ENCODE results near the gene NET1. TPM values are rescaled to one million over a fixed set of nuclear protein-coding genes. Genes with fewer than 3 reads are reported as not detected.

NET1 gene
- polyA plus RNA-seq, 2 of the 4 experiments (the other 2 are of a cell fraction), result 42.9 to 132 TPM

GRCh38 chr10:5488272-5489161, 76.2 kb downstream of the NET1 start (continued):
- no peak for TF ChIP-seq HMGXB4 (CRISPR knock-in tag; IDR thresholded peaks at IDR 0.05; ENCODE audit: borderline replicate concordance)
- no peak for TF ChIP-seq NFE2L2 (conservative IDR thresholded peaks at IDR 0.05; ENCODE audit: low read length)
- no peak for TF ChIP-seq HOXA7 (CRISPR knock-in tag; IDR thresholded peaks at IDR 0.05)
- no peak for TF ChIP-seq GATA3 (IDR thresholded peaks at IDR 0.05; ENCODE audit: borderline replicate concordance)

- FAIRE-seq (no peak), DNase-seq (ENCODE audit: low read depth in 1 of 2, low spot score in 1 of 2) (no peak), ATAC-seq (no peak)
- Histone ChIP-seq H3K4me3 (no peak overlapping the region), H3K4me1 (peaks cover 14% of the 10 kb centered on the region), H3K4me2 (no peak overlapping the region), H3K9me3 (peaks cover 13% of the 10 kb centered on the region; the same call in 2 of the 3 replicates), H3K27ac (no peak overlapping the region)
- ChIA-PET CTCF (interaction anchor here (1.4 to 2.7 kb wide), 2 partner anchors 22 to 133 kb away, joined by 3 to 15 read pairs; no protein-coding TSS in a partner anchor), POLR2A (no interaction called here)
- TF ChIP-seq HEYL (CRISPR knock-in tag; IDR thresholded peaks at IDR 0.05) (no peak), PBX3 (IDR thresholded peaks at IDR 0.05) (no peak), HOXB13 (CRISPR knock-in tag; IDR thresholded peaks at IDR 0.05; ENCODE audit: low read depth) (no peak), MAZ (IDR thresholded peaks at IDR 0.05; ENCODE audit: borderline replicate concordance, low read depth, low read length) (no peak), CBX2 (IDR thresholded peaks at IDR 0.05; ENCODE audit: borderline replicate concordance, low read depth) (no peak), POLR2A (IDR thresholded peaks at IDR 0.05; ENCODE audit: low read length) (no peak), EHMT2 (IDR thresholded peaks at IDR 0.05; ENCODE audit: low read depth) (no peak), KDM5A (IDR thresholded peaks at IDR 0.05) (no peak), POLR2AphosphoS2 (conservative IDR thresholded peaks at IDR 0.05; ENCODE audit: low read length) (no peak), FOSL2 (IDR thresholded peaks at IDR 0.05) (no peak), FOSL2 (CRISPR knock-in tag; IDR thresholded peaks at IDR 0.05) (no peak)
- WGBS (ENCODE audit: missing lambda C conversion rate), result 92% methylated on average over 4 of the region's 4 CpGs
Observed at GRCh38 chr10:5490032-5490431, 77.7 kb downstream of the NET1 start.

- ChIA-PET POLR2A (no interaction called here), CTCF (interaction anchor here (1.4 to 2.7 kb wide), 2 partner anchors 21 to 132 kb away, joined by 3 to 15 read pairs; no protein-coding TSS in a partner anchor)
- Histone ChIP-seq H3K9me3 (peaks cover 13% of the 10 kb centered on the region; the same call in 2 of the 3 replicates), H3K4me3 (no peak overlapping the region), H3K27ac (no peak overlapping the region), H3K4me2 (no peak overlapping the region), H3K4me1 (peaks cover 14% of the 10 kb centered on the region)
- no peak for ATAC-seq
- TF ChIP-seq RARB (CRISPR knock-in tag; IDR thresholded peaks at IDR 0.05) (no peak), RNF2 (IDR thresholded peaks at IDR 0.05; ENCODE audit: borderline replicate concordance, low read depth) (no peak), FOSL2 (IDR thresholded peaks at IDR 0.05) (no peak), FOSL2 (CRISPR knock-in tag; IDR thresholded peaks at IDR 0.05) (no peak), EP300 (IDR thresholded peaks at IDR 0.05) (no peak), HOXA7 (CRISPR knock-in tag; IDR thresholded peaks at IDR 0.05) (no peak), MYC (IDR thresholded peaks at IDR 0.05; ENCODE audit: borderline replicate concordance, low read length) (no peak), POLR2A (IDR thresholded peaks at IDR 0.05; ENCODE audit: low read length) (no peak), ATOH8 (CRISPR knock-in tag; IDR thresholded peaks at IDR 0.05; ENCODE audit: low read depth) (no peak), NR3C1 (IDR thresholded peaks at IDR 0.05) (no peak), RCOR1 (IDR thresholded peaks at IDR 0.05; ENCODE audit: low read depth, low read length) (no peak), TFCP2L1 (CRISPR knock-in tag; IDR thresholded peaks at IDR 0.05) (no peak), SREBF2 (IDR thresholded peaks at IDR 0.05) (no peak), PBX3 (IDR thresholded peaks at IDR 0.05) (no peak), JUN (IDR thresholded peaks at IDR 0.05) (no peak)
- no peak for FAIRE-seq
- DNase-seq (ENCODE audit: low read depth in 1 of 2, low spot score in 1 of 2), result no peak
- 78% methylated on average over 10 of the region's 10 CpGs for WGBS (ENCODE audit: missing lambda C conversion rate)
Observed at GRCh38 chr10:5490698-5491464, 78.5 kb downstream of the NET1 start.
